Stimulated activated CD8-positive, alpha-beta memory T cell treated with anti-CD3 and anti-CD28 coated beads, Interleukin-12 subunit alpha, Interleukin-12 subunit beta, amount 100 ng/mL, for 24 hours (primary cell): ENCODE results near the gene RFLNA.

Experiments
- DNase-seq: peaks from one replicate; pipeline ENCODE4 v3.0.0-alpha.2; 2020; ENCODE audit errors: extremely low read depth

RFLNA gene

DNA sequence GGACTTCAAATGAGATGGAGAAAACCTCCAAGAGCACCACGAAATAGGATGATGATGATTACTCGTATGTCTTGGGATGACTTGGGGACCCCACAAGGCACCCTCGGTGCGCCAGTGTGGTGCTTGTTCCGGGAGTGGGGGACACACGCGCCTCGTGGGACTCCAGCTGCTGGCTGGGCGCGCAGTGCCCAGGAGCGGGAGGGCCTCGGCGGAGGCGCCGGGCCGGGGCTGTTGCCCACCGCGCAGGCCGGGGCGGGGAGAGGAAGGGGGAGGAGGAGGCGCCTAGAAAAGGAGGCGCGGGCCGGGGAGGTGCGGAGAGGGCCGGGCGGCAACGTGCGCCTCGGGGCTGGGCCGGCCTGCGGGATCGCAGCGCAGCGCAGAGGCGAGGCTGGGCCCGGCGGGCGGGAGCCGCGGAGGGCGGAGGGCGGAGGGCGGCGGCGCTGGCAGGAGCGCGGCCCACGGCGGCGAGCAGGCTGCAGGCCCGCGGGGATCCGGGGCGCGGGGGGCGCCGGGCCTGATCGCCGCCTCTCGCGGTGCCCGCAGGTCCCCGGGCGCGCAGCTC lies at the start of gene RFLNA:
Gene RFLNA (plus strand): TSS at position 314 of the 562 bp plus-strand sequence. CDS start 337 bp downstream, outside the sequence.
- no peak for DNase-seq

GRCh38 chr12:124247331-124247730 lies 47.6 kb upstream of the RFLNA start:
- no peak for DNase-seq

DNA sequence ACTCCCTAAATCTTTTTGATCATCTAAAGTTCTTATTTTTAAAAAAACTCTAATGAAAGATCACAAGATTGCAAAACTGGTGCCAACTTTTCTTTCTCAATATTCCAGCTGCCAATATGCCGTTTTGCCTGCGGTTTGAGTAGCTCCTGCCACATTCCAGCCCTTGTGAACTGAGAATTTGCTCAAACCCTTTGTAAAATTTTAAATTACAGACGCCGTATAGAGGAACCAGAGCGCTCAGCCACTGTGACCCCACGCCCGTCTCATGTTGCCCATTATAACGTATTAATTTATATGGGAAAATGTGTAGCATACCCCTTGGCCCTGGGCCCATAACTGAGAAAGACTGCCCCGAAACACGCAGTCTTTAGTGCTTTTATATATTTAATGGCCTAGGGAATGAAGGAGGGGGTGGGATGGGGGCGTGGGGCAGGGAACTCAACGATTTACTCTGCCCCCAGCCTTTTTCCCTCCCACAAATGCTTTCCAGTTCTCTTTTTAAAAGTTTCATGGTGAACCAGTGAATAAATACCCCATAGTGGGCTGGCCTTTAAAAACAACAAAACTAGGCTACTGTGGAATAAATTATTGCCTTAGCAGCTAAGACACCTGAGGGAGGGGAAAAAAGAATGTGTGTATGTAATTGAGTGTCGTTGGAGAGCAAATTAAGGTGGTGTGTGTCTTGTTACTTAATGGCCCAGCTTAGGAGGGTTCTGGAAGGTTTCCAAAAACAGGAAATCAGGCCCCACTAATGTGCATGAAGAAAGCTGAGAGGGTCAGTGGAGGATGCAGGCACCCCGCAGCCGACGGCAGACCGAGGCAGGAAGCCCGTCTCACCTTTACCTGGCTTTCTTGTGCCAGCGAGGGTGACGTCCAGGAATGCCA lies 45.7 kb upstream of the RFLNA start:
- no peak for DNase-seq

DNA sequence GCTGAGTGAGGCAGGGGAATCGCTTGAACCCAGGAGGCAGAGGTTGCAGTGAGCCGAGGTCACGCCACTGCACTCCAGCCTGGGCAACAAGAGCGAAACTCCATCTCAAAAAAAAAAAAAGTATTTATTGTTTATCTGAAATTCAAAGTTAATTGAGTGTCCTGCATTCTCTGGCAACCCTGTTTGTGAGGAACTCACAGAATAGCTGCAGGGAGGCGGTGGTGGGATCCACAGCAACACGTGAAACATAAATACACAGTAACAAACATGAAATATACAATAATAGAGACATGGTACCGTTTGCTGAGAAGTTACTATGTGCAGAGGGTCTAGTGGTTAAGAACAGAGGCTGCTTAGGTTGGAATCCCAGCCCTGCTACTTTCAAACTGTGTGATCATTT lies 43.7 kb upstream of the RFLNA start:
- DNase-seq = no peak

DNA sequence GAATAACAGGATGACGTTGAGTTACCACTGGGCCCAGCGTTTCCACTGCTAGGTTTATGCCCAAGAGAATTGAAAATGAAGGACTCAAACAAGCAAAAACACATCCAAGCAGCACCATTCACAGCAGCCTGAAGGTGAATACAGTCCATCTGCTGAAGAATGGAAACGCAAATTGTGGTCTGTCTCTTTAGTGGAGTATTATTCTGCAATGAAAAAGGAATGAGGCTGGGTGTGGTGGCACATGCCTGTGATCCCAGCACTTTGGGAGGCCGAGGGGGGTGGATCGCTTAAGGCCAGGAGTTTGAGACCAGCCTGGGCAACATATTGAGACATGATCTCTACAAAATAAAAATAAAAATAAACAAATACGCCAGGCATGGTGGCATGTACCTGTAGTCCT lies 41.9 kb upstream of the RFLNA start:
- DNase-seq = no peak

GRCh38 chr12:124254126-124254525 lies 40.8 kb upstream of the RFLNA start:
- no peak for DNase-seq

DNA sequence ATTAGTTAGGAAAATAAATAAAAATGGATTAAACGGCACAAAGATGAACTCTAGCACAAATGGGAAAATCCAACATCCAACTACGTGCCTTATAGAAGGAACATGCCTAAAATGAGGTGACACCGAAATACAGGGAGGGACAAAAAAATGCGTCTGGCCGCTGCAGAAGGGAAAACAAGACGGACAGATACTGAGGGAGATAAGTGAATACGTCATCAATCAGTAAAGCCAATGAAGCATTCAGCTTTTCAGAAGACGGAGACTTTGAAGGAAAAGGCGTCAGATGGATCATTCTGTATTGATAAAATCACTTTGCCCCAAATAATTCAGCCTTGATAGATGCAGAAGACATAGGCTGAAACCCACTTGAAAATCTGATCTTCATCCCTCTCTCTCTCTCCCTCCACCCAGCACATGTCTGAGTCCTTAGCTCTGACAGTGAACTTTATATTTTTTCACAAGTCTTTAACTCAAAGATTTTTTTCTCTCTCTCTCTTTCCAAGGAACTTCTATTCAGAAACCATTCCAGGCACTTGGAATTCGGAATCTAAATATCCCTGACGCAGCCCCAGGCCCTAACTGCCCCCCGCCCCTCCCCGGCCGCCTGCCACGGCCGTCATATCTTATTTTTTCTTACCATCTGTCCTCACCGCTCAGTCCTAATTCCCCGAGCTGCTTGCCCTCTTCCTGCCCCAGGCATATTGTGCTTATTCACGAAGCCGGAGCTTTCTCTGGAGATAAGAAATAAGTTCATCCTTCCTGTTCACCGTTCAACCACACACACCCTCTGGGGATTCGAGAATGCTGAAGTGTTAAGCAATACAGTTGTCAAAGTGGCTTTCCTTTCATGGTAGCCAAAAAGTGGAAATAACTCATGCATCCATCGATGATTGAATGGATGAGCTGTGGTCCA lies 35.5 kb upstream of the RFLNA start:
- no peak for DNase-seq

GRCh38 chr12:124261885-124262284 lies 33.0 kb upstream of the RFLNA start:
- DNase-seq = no peak

GRCh38 chr12:124264089-124264795 lies 30.7 kb upstream of the RFLNA start:
- DNase-seq = no peak

DNA sequence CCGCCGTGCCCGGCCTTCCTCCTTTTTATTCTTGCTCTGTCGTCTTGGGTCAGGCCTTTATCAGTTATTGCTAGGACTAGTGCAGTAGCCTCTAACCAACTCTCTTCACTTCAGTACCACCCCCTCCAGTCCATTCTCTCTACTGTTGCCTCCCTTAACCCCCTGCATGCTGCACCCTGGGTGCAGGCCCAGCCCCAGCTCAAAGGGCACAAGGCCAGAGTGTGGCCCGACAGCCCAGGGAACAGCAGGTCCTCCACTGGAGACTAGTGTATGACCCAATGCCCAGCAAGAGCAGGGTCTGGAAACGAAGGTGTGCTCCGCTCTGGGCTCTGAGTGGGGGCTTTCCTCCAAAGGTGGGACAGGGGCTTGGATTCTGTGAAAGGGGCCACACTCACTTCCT lies 30.0 kb upstream of the RFLNA start:
- DNase-seq = no peak

DNA sequence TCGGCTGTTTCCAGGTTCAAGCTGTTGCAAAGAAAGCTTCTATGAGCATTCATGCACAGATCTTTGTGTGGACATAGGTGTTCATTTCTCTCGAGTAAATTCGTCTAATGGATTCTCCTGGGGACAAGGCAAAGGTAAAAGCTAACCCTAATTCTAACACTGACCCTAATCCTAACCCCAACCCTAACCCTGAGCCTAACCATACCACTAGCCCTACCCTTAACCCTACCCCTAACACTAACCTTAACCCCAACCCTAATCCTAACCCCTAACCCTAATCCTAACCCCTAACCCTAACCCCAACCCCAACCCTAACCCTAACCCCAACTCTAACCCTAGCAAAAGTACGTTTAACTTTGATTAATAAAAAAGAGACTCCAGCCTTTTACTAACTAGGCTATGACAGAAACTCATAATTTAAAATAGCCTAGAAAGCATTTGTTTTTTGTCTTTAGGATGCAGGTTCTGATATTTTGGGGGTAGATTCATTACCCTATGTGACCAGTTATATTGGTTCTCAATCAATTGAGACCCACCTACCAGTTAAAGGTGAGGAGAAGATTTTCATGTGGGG lies 27.6 kb upstream of the RFLNA start:
- DNase-seq = no peak

- no peak for DNase-seq
These were observed 24.2 kb upstream of the RFLNA start for GRCh38 chr12:124270671-124271070.

DNA sequence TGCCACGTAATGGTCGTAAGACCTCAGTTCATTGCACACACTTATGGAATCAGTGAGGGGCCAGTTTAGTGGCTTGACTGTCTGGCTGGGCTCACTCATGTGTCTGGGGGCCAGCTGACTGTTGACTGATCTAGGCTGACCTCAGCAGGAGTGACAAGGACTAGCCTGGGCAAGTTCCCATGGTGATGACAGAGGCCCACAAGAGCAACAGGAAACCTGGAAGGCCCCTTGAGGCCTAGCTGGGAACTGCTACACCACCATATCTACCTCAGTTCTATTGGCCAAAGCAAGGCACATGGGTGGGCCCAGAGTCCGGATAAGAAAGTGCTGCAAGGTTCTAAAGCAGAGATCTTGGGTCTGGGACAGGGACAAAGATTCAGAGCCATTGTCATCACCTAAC lies 21.3 kb upstream of the RFLNA start:
- no peak for DNase-seq

DNA sequence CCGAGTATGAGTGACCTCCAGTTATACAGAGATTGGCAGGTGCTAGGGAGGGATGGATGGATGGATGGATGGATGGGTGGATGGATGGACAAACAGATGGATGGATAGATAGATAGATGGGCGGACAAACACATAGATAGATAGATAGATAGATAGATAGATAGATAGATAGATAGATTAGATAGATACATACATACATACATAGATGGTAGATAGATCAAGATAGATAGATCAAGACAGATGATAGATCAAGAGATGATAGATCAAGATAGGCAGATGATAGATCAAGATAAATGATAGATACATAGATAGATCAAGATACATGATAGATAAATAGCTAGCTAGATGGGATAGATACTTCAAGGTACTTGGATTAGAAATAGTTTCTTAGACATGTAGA lies 18.6 kb upstream of the RFLNA start:
- no peak for DNase-seq

DNA sequence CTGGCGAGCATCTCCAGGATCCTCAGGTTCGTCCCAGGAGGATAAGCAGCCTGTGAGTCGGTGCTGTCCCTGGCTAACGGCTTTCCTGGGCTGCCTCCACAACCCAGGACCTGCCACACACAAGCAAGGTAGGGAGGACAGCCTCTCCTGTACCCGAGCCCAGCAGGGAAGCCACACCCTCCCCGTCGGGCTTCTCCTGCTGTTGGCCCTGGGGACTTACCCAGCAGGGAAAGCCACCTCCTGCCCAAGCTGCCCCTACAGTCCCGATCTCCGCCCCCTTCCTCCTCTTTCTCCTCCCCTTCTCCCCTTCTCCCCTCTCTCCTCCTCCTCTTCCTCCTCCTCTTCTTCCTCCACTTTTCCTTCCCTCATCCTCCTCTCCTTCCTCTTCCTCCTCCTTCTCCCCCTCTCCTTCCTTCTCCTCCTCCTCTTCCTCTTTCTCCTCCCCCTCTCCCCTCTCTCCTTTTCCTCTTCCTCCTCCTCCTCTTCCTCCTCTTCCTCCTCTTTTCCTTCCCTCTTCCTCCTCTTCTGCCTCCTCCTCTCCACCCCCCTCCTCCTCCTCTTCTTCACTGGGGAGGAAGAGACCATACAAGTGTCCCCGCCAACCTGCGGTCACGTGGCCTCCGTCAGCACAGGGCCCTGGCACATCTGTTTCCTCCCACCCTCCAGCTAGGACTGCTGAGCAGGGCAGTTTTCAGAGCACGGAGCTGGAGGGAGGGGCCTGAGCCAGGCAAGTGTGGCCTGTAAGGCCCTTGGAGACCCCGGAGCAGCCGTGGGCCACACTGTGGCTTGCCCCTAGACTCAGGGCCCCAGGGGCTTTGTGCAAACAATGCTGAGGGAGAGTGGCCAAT lies 17.3 kb upstream of the RFLNA start:
- no peak for DNase-seq

DNA sequence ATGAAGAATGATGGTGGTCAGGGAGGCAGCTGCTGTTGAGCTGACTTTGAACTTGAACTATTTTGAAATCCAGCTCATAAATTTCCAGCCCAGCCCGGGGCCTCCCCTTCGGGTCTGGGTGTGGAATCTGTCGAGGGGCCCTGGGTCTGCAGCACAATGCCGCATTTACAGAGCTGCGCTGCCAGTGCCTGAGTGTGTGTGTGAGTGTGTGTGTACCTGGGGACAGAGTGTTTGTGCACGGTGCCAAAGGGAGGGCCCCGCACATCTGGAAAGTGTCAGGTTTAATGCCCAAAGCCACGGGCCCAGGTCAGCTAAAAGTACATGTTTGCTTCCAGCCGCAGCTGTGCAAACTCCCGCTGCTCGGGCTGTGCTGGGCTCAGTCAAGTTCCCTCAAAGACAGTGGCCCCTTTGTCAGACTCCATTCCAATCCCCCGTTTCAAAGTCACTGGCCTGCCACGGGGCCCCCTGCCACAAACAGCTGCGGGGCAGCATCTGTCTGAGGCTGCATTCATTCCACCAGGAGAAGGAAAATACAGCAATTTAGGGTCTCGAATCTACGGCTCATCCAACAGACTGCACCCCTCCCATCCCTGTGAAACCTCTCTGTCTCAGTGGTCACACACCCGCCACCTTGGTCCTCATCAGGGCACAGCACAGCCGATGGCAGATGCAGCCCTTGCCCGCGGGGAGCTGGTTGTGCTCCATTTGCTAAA lies 16.3 kb upstream of the RFLNA start:
- no peak for DNase-seq

DNA sequence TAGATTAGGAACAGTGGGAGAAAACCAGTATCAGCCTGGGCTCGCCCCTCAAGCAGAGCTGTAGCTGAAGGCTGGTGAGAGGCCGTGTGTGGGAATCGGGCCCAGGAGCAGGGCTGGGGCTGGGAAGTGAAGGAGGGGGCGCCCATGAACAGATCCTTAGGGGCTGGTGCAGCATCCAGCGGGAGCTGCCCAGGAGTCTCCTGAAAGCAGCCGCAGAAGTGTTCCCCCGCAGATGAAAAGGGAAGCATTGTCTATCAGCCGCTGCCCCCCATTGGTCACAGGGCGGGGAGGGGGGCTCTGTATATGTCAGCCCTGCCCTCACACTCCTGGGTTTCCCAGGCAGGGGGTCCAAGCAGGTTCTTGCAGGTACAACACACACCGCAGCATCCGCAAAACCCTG lies 15.6 kb upstream of the RFLNA start:
- no peak for DNase-seq

- DNase-seq = no peak
These were observed 15.0 kb upstream of the RFLNA start for GRCh38 chr12:124279846-124280360.

DNA sequence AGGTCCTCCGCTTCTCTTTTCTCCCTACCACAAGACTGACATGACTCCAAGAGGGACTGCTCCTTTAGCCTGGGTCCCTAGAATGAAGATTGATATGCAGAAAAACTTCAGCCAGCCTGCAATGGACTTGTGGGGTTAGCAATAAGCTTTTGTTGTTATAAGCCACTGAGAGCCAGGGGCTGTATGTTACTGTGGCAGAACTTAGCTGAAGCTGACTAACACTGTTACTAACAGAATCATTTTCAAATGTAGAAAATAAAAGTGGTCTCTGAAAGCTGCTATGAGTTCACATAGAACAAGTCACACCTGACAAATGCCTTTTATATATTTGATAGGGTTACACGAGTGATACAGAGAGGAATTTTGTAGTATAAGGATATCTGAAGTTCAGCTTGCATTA lies 13.6 kb upstream of the RFLNA start:
- no peak for DNase-seq

GRCh38 chr12:124282287-124282686 lies 12.6 kb upstream of the RFLNA start:
- no peak for DNase-seq
